GM12872 (cell line): Measurements from ENCODE around the gene MICOS13.

Experiments used
- TF ChIP-seq, protein P1 (sequence below): IDR thresholded peaks from 3 replicates; pipeline ENCODE4 v1.5.1; 2011; ENCODE audit warnings: low read depth, mild to moderate bottlenecking, low read length, moderate library complexity; ENCODE audit not compliant: insufficient read depth

MICOS13 gene

DNA sequence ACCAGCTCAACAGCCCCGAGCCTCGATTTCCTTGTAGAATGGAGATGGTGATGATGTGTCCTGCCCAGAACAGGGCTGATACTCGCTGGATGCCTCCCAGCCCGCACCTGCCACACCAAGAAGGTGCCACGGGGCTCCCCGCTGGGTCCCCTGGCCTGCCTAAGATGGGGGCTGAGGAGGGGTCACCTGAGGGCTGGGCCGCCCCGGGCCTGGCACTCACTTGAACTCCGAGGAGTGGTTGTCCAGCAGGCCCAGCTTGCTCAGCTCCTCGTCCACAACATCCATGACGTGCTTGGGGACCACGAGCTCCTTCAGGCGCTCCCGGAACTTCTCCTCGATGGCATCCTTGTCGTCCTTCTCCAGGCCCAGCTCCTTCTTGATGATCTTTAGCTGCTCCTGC is 25.2 kb upstream of the MICOS13 start:
- TF ChIP-seq, protein P1, sequence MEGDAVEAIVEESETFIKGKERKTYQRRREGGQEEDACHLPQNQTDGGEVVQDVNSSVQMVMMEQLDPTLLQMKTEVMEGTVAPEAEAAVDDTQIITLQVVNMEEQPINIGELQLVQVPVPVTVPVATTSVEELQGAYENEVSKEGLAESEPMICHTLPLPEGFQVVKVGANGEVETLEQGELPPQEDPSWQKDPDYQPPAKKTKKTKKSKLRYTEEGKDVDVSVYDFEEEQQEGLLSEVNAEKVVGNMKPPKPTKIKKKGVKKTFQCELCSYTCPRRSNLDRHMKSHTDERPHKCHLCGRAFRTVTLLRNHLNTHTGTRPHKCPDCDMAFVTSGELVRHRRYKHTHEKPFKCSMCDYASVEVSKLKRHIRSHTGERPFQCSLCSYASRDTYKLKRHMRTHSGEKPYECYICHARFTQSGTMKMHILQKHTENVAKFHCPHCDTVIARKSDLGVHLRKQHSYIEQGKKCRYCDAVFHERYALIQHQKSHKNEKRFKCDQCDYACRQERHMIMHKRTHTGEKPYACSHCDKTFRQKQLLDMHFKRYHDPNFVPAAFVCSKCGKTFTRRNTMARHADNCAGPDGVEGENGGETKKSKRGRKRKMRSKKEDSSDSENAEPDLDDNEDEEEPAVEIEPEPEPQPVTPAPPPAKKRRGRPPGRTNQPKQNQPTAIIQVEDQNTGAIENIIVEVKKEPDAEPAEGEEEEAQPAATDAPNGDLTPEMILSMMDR, result no peak

DNA sequence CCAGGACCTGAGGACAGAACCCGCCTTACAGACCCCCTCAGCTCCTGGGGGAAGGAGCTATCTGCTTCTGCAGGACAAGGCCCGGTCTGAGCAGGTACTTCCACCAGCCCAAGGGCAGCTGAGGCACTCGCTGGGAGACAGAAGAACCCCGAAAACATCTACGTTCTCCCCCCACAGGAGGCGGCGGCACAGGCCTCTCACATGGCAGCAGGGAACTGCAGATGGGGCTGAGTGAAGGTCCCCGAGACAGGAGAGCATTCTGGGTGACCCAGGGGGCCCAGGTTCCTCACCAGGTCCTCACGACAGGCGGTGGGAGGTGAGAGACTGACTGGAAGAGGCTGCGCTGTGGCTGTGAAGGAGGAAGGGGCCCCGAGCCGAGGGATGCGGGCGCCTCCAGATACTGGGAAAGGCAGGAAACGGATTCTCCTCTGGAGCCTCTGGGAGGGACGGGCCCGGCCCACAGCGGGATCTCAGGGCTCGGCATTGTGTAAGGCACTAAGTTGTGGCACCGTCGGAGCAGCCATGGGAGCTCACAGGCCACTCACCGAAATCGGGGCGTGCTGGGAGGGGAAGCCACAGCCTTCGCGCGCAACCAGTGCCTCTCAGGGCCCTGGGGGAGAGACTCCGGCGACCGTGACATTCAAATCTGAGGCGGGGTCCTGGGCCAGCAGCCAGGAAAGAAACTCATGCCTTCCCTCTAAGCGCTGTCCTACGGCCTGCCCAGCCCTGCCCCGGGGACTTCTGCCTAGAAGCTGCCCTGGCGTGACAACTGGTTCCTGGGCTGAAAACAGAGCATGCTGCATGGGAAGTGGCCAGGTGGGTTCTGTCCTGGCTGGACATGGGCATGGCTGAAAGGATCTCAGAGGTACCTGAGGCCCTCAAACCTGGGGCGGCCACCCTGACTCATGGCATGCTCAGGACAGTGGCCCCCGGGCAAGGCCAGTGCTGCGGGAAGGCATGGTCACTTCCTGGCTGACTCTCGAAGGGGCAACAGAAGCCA is 23.8 kb upstream of the MICOS13 start:
- TF ChIP-seq, protein P1, result no peak

DNA sequence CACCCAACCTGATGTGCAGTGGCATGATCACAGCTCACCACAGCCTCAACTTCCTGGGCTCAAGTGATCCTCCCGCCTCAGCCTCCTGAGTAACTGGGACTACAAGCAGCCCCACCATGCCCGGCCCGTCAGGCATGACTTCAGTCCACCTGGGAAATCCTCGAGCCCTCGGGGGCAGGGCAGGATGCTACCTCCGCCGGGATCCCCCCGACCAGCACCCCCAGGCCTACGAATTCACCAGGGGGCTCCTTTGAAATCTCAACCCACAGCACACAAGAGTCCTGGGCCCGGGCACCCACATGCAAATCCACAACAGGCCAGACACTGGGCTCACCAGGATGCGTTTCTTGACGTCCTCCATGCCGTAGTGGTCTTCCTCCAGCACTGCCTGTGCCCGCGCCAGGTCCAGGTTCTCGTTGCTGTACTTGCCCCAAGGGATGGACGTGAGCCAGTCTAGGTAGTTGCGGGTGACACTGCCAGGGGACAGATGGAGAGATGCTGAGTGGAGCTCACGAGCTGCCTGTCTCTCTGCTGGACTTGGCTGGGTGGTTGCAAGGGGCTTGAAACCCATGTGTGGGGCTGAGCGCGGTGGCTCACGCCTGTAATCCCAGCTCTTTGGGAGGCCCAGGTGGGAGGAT is 20.3 kb upstream of the MICOS13 start:
- TF ChIP-seq, protein P1, result no peak

DNA sequence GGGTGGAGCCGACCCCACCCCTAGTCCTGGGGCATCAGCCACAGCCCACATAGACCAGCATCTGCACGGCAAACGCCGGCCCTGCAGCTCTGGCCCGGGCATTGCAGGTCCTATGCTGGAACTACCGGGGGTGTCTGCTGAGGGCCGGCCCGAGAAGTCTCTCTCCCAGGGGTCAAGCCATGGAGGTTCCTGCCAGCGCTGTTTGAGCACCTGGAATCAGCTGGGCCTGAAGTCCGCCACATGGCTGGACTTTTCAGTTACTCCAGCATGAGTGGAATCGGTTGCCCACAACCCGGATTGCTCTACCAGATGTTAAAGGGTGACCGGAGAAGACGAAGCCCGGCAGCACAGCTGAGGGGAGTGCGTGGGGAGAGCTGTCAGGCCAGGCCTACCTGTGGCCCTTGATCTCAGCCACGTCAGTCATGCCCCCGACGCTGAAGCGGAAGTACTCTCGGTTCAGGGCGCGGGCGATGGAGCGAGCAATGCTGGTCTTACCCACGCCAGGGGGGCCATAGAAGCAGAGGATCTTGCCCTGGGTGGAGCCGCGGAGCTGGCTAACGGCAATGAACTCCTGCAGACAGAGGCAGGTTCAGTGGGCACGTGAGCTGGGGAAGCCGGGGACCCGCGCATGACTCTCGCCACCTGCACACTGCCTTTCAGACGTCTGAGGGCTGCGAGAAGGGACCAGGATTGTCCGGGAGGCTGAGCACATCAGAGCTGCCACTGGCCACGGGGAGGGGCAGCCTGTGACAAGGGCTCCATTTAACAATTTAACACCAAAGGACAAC is 18.5 kb upstream of the MICOS13 start:
- TF ChIP-seq, protein P1, result no peak

DNA sequence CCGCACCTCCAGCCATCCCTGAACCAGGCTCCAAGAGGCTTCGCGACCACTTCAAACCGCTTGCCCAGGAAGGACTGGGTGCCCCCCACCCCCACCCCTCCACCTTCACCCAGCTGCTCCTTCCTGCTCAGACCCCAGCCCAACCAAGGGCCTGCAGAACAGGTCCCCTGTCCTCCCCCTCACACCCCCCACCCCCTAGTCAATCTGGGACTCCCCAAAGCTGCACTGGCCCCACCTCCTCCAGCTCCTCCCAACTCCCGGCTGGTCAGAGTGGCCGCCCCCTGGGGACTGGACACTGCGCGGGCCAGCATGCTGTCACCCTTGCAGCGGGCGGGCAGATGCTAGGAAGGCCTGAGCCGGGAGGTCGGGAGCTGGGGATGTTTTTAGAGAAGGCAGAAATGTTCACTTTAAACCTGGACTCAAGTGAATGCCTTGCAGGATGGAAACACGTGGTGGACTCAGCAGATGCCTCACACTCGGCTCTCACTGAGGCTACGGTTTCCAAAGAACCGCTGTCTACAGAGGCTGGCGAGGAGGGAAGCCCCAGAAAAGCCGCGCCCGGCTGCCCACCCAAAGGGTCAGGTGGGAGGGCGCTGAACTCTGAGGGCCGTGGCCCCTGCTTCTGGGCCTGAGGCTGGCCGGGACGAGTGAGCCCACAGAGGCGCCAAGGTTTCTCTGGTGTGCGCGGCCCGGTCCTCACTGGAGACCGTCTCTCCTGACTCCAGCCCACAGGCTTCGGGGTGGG is 17.7 kb upstream of the MICOS13 start:
- TF ChIP-seq, protein P1, result no peak

DNA sequence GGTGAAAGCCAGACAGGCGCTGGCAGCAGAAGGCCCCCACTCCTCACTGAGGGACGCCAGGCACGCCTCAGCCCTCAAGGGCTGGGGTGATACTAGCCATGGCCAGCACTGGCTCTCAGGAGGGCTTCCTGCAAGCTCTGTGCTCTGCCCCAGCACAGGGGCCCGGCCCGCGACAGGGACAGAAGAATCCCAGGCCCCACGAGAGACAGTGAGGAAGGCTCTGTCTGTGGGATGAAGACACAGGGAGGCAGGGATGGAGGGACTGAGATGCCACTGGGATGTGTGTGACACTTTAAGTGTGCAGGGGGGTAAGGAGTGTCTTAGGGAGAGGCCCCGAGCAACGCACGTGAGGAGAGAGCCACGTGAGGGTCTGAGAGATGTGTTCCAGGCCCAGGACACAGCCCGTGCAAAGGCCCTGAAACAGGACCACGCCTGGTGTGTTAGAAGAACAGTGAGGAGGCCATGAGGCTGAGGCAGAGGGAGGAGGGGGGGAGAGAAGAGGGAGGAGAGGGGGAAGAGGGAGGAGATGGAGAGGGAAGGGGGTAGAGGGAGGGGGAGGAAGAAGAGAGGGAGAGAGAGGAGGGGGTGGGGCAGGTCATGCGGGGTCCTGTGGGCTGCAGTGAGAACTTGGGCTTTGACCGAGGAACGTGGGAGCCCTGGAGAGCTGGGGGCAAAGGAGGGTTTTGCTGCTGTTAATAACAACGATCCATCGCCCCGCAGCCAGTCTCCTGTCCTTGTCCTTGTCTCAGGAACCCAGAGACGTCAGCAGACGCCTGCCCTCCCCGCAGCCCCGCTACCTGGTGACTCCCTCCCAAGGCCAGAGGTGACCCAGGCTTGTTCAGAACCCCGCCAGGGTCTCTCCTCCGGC is 16.9 kb upstream of the MICOS13 start:
- TF ChIP-seq, protein P1, result no peak
